GM19438 (cell line): ENCODE measurements around the gene UBE2A.

Experiments
- ATAC-seq: cut with Tn5 transposase; IDR thresholded peaks from one replicate; pipeline ENCODE4 v1.9.1; 2021; ENCODE audit warnings: low read depth; ENCODE audit not compliant: unreplicated experiment

The UBE2A gene

GRCh38 chrX:119574394-119575266 is at the start of gene UBE2A:
Gene UBE2A (plus strand): TSS chrX:119574563. CDS start chrX:119574712, 149 bp downstream.
- peak; percentile 77 for ATAC-seq

GRCh38 chrX:119529345-119530276 is 44.8 kb upstream of the UBE2A start:
- no peak for ATAC-seq

- ATAC-seq: no peak
These were observed 36.9 kb upstream of the UBE2A start for GRCh38 chrX:119537487-119537886.

GRCh38 chrX:119539872-119540271 is 34.5 kb upstream of the UBE2A start:
- ATAC-seq: no peak

- no peak for ATAC-seq
These were observed 33.2 kb upstream of the UBE2A start for GRCh38 chrX:119541188-119541587.

GRCh38 chrX:119549327-119550016 is 24.9 kb upstream of the UBE2A start:
- ATAC-seq: no peak

GRCh38 chrX:119552508-119552907 is 21.9 kb upstream of the UBE2A start:
- no peak for ATAC-seq

- peak; percentile 91 for ATAC-seq
These were observed 9.2 kb upstream of the UBE2A start, which contains the start of gene STEEP1 for GRCh38 chrX:119565107-119565663. Gene STEEP1 (minus strand): TSS chrX:119565409. CDS start chrX:119565355, 54 bp downstream.

- ATAC-seq: no peak
These were observed 4.0 kb upstream of the UBE2A start for GRCh38 chrX:119570351-119570835.

GRCh38 chrX:119573222-119573621 is 1.1 kb upstream of the UBE2A start:
- no peak for ATAC-seq

- no peak for ATAC-seq
These were observed 446 bp upstream of the UBE2A start for GRCh38 chrX:119573840-119574393.

GRCh38 chrX:119579414-119579813 is 5.1 kb downstream of the UBE2A start:
- no peak for ATAC-seq

GRCh38 chrX:119583431-119584059 is 9.2 kb downstream of the UBE2A start:
- ATAC-seq: no peak

GRCh38 chrX:119589810-119590209 is 15.4 kb downstream of the UBE2A start:
- ATAC-seq: no peak

GRCh38 chrX:119602701-119603255 is 28.4 kb downstream of the UBE2A start:
- no peak for ATAC-seq

GRCh38 chrX:119604766-119605463 is 30.6 kb downstream of the UBE2A start:
- no peak for ATAC-seq

- peak; percentile 38 for ATAC-seq
These were observed 31.3 kb downstream of the UBE2A start for GRCh38 chrX:119605464-119606279.
